ENCODE results near the gene MBD5.

Gene MBD5

GRCh38 chr2:148486655-148487054, 465.8 kb downstream of the MBD5 start:
- DNase-seq = no peak

GRCh38 chr2:148487439-148487838, 466.5 kb downstream of the MBD5 start:
- no peak for DNase-seq

DNA sequence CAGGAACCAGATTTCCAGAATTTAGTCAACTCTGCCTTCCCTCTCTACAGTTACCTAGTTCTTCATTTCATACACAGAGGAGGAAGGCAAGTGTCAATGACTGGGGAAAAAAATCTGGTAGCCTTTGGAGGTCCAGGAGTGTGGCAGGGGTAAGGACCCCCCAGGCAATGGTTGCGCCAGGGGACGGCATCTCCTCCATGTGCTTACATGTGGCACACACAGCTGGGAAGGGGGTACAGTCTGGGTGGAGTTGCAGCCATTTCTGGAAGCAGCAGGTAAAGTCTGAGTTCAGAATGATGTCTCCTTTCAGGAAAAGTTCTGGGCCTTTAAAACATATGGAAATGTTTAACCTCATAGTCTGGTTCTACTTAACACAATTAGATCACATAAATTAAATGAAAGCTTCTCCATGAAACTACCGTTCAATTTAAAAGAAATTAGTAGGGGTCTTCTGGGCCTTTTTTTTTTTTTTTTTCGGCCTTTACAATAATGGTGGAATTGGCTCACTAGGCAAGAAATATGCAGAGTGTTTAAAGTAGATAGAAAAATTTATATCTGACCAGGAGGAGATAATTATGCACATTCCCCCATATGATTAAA, 470.0 kb downstream of the MBD5 start:
- DNase-seq = no peak

DNA sequence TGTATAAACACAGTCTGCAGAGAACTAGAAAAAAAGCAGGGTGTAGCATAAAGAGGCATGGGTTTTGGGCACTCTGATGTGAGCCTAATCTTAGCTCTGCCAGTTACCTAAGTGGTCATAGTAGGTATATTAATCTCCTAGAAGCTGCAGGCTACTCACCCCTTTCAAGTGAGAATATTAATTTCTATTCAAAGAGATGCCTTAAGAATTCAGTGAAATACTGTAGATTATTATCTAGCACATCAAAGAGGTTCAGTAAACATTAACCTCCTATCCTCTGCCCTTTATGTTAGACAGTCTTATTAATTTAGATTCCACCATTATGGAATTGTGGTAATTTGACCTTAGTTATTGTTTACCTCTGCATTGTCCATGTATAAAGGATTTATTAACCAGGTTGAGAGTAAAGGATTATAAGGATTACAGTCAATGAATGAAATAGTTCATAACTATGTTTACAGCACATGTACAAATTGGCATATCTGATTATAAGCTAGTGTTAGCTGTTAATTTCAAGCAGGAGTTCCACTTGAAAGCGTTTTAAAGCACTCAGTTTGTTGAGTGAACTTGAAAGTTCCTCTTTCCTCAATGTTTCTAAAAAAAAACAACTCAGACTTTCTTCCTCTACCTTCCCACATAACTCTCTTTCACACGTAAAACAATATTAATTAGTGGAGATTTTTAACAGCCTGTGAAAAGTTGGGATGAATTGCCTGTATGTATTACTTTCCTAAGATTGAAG, 473.1 kb downstream of the MBD5 start:
- DNase-seq = no peak

DNA sequence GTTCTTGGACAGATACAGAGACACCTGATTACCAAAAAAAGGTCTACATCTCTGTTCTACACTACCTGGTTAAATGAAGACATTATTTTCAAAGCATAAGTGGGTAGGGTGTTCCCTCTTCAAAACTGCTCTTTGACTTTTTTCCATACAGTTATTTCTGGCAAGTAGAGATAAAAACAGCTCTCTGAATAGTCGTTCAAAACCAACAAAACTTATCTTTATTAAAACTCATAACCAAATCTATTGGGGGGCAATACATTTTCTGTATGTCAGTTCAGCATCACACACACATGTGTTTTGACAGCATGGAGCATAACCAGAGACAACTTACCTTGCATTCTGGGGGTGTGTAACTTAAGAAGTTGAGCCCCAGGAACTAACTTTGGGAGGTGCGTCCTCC, 474.7 kb downstream of the MBD5 start:
- no peak for DNase-seq

DNA sequence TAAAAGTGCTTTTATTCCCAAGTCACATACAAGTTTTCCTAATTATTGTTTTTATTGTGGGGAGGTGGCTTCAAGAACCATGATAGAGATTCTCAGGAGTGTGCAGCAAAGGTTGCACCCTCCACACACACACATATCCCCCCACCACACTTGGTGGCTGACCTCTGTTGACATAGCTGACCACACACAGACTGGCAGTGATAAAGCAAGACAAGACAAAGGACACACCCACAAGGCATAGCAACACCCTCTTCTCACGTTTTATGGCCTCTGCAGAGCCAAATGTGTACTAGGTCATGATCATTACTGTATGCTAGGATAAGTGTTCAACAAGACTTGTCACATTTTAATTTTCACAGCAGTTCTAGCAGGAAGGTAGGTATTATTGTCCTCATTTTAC, 480.7 kb downstream of the MBD5 start:
- DNase-seq = no peak

DNA sequence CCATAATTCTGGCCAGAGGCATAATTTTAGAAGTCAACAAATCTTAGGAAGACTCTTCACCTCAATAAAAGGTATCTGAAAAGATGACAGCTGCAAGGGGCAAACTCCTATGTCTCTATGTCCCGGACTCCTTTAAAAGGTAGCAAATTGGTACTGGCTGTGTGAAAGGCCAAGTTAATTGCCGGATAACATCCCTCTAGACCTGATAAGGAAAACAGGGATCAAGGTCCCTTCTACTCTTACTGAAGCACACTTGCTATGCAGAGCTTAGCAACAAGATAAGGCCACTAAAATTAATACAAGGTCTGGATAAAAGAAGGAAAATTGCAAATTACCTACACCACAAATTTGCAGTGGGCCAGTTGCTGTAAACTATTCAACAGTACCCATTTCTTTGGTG, 482.6 kb downstream of the MBD5 start:
- no peak for DNase-seq

DNA sequence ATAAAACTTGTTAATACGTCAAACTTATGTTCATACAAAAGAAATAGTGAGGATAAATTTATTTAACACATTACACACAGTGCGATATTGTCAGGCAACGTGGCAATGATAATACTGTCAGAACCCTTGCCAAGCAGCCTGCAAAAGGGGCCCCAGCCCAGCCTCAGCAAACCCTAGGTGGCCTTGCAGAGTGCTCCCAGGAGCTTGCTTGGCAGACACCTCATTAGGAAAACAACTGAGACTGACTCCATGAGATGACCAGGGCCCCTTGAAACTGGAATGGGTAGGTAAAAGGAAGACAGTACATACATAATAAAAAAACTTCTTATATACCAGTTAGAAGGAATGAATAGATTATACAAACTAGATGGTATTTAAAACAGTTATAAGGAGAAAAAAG, 487.1 kb downstream of the MBD5 start:
- DNase-seq = no peak

- no peak for DNase-seq
Measured at GRCh38 chr2:148508878-148509287, 488.0 kb downstream of the MBD5 start.

DNA sequence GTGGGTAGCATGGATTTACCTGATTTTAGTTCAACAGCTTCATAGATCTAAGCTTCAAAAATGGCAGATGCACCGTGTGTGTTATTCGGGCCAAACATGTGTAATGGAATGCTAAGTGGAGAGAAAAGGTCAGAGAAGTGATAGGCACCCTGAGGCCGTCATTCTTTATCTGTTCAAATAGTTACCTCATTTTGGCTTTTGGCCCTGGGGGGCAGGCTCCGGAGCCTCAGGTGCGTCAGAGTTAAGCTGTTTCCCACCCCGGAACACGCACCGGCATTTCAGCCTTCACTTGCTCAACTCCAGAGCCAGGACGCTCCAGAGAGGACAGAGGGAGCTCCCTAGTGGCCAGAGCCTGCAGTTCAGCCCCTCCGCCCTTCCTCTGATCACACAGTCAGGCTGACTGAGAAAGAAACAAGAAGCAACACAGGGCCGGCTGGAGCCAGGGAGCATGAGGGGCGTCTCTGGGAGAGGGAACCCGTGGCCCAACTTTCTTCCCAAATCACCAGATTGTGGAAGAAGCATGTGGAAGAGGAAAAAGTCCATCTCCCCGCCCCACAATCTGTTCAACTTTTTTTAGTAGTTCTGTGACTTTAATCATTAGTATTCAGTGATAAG, 488.5 kb downstream of the MBD5 start:
- peak; percentile 72 for DNase-seq

- DNase-seq = no peak
Measured at GRCh38 chr2:148511883-148512282, 491.0 kb downstream of the MBD5 start.

GRCh38 chr2:148512501-148512900, 491.6 kb downstream of the MBD5 start:
- no peak for DNase-seq

DNA sequence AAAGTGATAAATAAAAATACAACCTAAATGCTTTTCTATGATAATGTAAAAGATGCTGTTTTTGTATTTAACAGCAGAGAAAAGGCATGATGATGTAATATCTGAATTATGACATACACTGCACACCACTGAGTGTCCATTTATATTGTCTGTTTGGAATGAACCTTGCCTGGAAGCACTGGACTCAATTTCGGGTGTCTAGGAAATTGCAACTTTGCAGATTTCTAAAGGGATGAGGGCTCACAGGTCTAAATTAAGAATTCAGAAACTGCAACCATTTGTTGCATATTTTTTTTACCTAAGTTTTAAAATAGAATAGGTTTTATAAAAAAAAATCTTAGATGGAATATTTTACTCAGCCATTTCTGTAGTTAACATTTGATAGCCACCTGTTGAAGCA, 492.5 kb downstream of the MBD5 start:
- no peak for DNase-seq

- no peak for DNase-seq
Measured at GRCh38 chr2:148515120-148515519, 494.2 kb downstream of the MBD5 start.

DNA sequence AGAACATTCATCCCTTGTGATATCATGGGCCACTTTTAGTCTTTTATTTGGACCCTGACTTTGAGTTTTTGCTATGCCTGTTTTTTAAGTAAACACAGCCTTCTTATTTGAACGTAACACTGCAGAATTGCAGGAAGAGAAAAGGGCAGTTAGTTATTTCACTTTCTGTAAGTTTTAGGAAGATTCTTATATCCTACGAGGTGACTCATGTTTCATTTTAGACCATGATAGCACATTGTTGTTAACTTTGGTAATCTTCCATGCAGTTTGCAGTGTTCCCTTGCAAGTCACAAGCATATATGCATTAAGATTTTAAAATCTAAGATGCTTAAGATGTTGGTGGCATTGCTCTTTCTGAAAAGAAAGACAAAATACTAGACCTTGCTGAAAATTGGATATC, 495.1 kb downstream of the MBD5 start:
- DNase-seq = no peak

GRCh38 chr2:148517296-148517695, 496.4 kb downstream of the MBD5 start:
- DNase-seq = no peak

GRCh38 chr2:148517822-148518221, 496.9 kb downstream of the MBD5 start:
- no peak for DNase-seq

GRCh38 chr2:148519013-148519412, 498.1 kb downstream of the MBD5 start:
- DNase-seq = no peak

DNA sequence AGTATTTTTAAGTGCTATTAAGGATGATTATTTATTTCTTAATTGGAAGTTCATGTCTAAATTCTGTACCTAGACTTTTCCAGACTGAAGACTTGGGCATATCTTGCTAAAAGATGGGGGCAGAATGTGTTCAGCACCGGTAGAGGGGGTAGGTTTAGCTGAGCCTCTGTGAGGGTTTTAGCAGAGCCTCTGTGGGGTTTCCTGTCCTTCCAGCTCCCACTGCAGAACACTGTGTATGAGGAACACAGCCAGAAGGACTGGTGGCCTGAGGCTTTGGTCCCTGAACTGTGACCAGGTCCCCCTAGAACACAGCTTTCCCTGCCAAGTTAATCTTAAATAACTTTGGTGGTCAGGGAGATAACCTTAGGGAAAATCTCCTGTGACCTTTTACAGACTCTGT, 500.3 kb downstream of the MBD5 start:
- no peak for DNase-seq

DNA sequence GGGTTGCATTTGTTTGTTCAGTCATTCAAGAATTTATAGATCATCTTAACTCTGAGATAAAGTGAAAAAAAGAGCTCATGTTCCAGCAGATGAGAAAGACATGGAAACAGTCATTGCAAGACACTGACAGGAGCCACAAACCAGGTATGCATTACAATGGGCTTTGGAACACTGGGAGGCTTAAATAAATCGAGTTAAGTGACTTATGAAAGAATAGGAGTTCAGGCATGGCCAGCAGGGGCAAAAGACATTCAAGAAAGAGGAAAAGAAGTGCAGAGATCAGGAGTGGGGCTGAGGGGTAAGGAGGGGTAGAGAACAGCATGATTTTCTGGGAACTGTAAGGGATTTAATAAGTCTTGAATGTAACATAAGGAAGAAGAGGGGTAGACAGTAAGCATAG, 502.4 kb downstream of the MBD5 start:
- DNase-seq = no peak

GRCh38 chr2:148524519-148524919, 503.6 kb downstream of the MBD5 start:
- DNase-seq = no peak

- no peak for DNase-seq
Measured at GRCh38 chr2:148525130-148525529, 504.2 kb downstream of the MBD5 start.

- no peak for DNase-seq
Measured at GRCh38 chr2:148526509-148527346, 505.8 kb downstream of the MBD5 start.
